HEK293 (cell line): Measurements from ENCODE around the gene HYLS1.

Experiments
- CTCF ChIA-PET: fragments of 350-600 bp; formaldehyde crosslinking; extraction: SDS; loops from one replicate; lab custom pipeline; 2021; ENCODE audit warnings: antibody characterized with exemption; lab: Yijun Ruan, JAX
- POLR2A ChIA-PET: fragments of 300-600 bp; formaldehyde crosslinking; extraction: SDS; loops from one replicate; lab custom pipeline; 2020; ENCODE audit warnings: antibody characterized with exemption, inconsistent platforms; lab: Yijun Ruan, JAX
- H3K27ac ChIP-seq: fragments of 200-500 bp; sonication (Bioruptor generic); 2 replicates; pipeline ENCODE4 v1.5.1; 2014; ENCODE audit warnings: low read depth, low read length, control low read depth, inconsistent platforms; ENCODE audit errors: extremely low read depth
- H3K36me3 ChIP-seq, 2 experiments: fragments of 200-500 bp in 1 of 2; sonication (Bioruptor generic) in 1 of 2; 1 replicate in 1 of 2; 2 replicates in 1 of 2; pipeline ENCODE4 v1.5.1; 2014 to 2017; ENCODE audit warnings: inconsistent platforms in 2 of 2, low read length in 2 of 2; ENCODE audit not compliant: control insufficient read depth in 2 of 2, insufficient read depth in 1 of 2
- H3K4me1 ChIP-seq: fragments of 200-500 bp; sonication (Bioruptor generic); 2 replicates; pipeline ENCODE4 v1.5.1; 2014; ENCODE audit warnings: mild to moderate bottlenecking, low read length, inconsistent platforms; ENCODE audit not compliant: control insufficient read depth, insufficient read depth
- H3K4me3 ChIP-seq: 2 replicates; pipeline ENCODE4 v1.5.1; 2011; ENCODE audit warnings: low read depth, mild to moderate bottlenecking, control low read depth, low read length, moderate library complexity
- H3K9me3 ChIP-seq: fragments of 200-500 bp; sonication (Bioruptor generic); 2 replicates; pipeline ENCODE4 v1.5.1; 2014; ENCODE audit warnings: low read depth, low read length, inconsistent platforms; ENCODE audit not compliant: control insufficient read depth, insufficient read depth
- KLF1 ChIP-seq: fragments of 450-650 bp; formaldehyde crosslinking; IDR thresholded peaks from 2 replicates; pipeline ENCODE4 v1.5.1; 2016; ENCODE audit warnings: missing biosample characterization, missing genetic modification characterization
- OVOL3 ChIP-seq: fragments of 450-650 bp; formaldehyde crosslinking; IDR thresholded peaks from 2 replicates; pipeline ENCODE4 v1.5.1; 2016; ENCODE audit warnings: missing biosample characterization, missing genetic modification characterization
- SP7 ChIP-seq: fragments of 450-650 bp; formaldehyde crosslinking; IDR thresholded peaks from 2 replicates; pipeline ENCODE4 v1.5.1; 2016; ENCODE audit warnings: missing biosample characterization, missing genetic modification characterization
- YY1 ChIP-seq: fragments of 450-650 bp; formaldehyde crosslinking; IDR thresholded peaks from 2 replicates; pipeline ENCODE4 v1.5.1; 2018; ENCODE audit warnings: missing biosample characterization, missing genetic modification characterization
- ZFP3 ChIP-seq: fragments of 450-650 bp; formaldehyde crosslinking; IDR thresholded peaks from 2 replicates; pipeline ENCODE4 v1.5.1; 2016; ENCODE audit warnings: low read depth, missing biosample characterization, missing genetic modification characterization
- ZFP41 ChIP-seq: fragments of 450-650 bp; formaldehyde crosslinking; IDR thresholded peaks from 2 replicates; pipeline ENCODE4 v1.5.1; 2016; ENCODE audit warnings: missing biosample characterization, missing genetic modification characterization, borderline replicate concordance
- ZFP69B ChIP-seq: fragments of 450-650 bp; formaldehyde crosslinking; IDR thresholded peaks from 2 replicates; pipeline ENCODE4 v1.5.1; 2016; ENCODE audit warnings: missing biosample characterization, missing genetic modification characterization
- ZNF112 ChIP-seq: fragments of 450-650 bp; formaldehyde crosslinking; IDR thresholded peaks from 2 replicates; pipeline ENCODE4 v1.5.0; 2017; ENCODE audit warnings: missing biosample characterization, missing genetic modification characterization
- ZNF157 ChIP-seq: fragments of 450-650 bp; formaldehyde crosslinking; IDR thresholded peaks from 2 replicates; pipeline ENCODE4 v1.5.1; 2016; ENCODE audit warnings: missing biosample characterization, missing genetic modification characterization
- ZNF2 ChIP-seq: fragments of 450-650 bp; formaldehyde crosslinking; IDR thresholded peaks from 2 replicates; pipeline ENCODE4 v1.5.1; 2016; ENCODE audit warnings: missing biosample characterization, missing genetic modification characterization
- ZNF202 ChIP-seq: fragments of 450-650 bp; formaldehyde crosslinking; IDR thresholded peaks from 2 replicates; pipeline ENCODE4 v1.5.1; 2016; ENCODE audit warnings: missing biosample characterization, missing genetic modification characterization, borderline replicate concordance
- ZNF214 ChIP-seq: fragments of 450-650 bp; formaldehyde crosslinking; IDR thresholded peaks from 2 replicates; pipeline ENCODE4 v1.5.1; 2017; ENCODE audit warnings: missing biosample characterization, mild to moderate bottlenecking, missing genetic modification characterization, borderline replicate concordance
- ZNF354C ChIP-seq: fragments of 450-650 bp; formaldehyde crosslinking; IDR thresholded peaks from 2 replicates; pipeline ENCODE4 v1.5.1; 2016; ENCODE audit warnings: missing biosample characterization, missing genetic modification characterization, low read depth, borderline replicate concordance
- ZNF544 ChIP-seq: fragments of 450-650 bp; formaldehyde crosslinking; IDR thresholded peaks from 2 replicates; pipeline ENCODE4 v1.5.0; 2017; ENCODE audit warnings: missing biosample characterization, missing genetic modification characterization
- ZNF560 ChIP-seq: fragments of 450-650 bp; formaldehyde crosslinking; IDR thresholded peaks from 2 replicates; pipeline ENCODE4 v1.5.1; 2017; ENCODE audit warnings: missing biosample characterization, missing genetic modification characterization, borderline replicate concordance
- ZNF585B ChIP-seq: fragments of 450-650 bp; formaldehyde crosslinking; IDR thresholded peaks from 2 replicates; pipeline ENCODE4 v1.5.1; 2016; ENCODE audit warnings: missing biosample characterization, missing genetic modification characterization
- ZNF629 ChIP-seq: fragments of 450-650 bp; formaldehyde crosslinking; IDR thresholded peaks from 2 replicates; pipeline ENCODE4 v1.5.1; 2017; ENCODE audit warnings: missing biosample characterization, missing genetic modification characterization
- ZNF664 ChIP-seq: fragments of 450-650 bp; formaldehyde crosslinking; IDR thresholded peaks from 2 replicates; pipeline ENCODE4 v1.5.1; 2016; ENCODE audit warnings: missing biosample characterization, missing genetic modification characterization
- ZNF792 ChIP-seq: fragments of 450-650 bp; formaldehyde crosslinking; IDR thresholded peaks from 2 replicates; pipeline ENCODE4 v1.5.1; 2016; ENCODE audit warnings: missing biosample characterization, missing genetic modification characterization
- ZNF830 ChIP-seq: fragments of 450-650 bp; IDR thresholded peaks from 2 replicates; pipeline ENCODE4 v1.5.0; 2018; ENCODE audit warnings: missing biosample characterization, missing genetic modification characterization, low read depth, mild to moderate bottlenecking, moderate library complexity
- ZNF837 ChIP-seq: fragments of 450-650 bp; formaldehyde crosslinking; IDR thresholded peaks from 2 replicates; pipeline ENCODE4 v1.5.1; 2016; ENCODE audit warnings: missing biosample characterization, missing genetic modification characterization
- ZSCAN30 ChIP-seq: fragments of 450-650 bp; IDR thresholded peaks from 2 replicates; pipeline ENCODE4 v1.5.1; 2018; ENCODE audit warnings: missing biosample characterization, mild to moderate bottlenecking, missing genetic modification characterization, moderate library complexity
- TF ChIP-seq, protein P1 (sequence below): fragments of 450-650 bp; formaldehyde crosslinking; IDR thresholded peaks from 2 replicates; pipeline ENCODE4 v1.5.1; 2016; ENCODE audit warnings: missing biosample characterization, missing genetic modification characterization
- TF ChIP-seq, protein P2 (sequence below): sonication (generic); formaldehyde crosslinking; IDR thresholded peaks from 2 replicates; pipeline ENCODE4 v1.8.1; 2022; ENCODE audit warnings: mild to moderate bottlenecking, moderate library complexity, missing genetic modification reagents
- TF ChIP-seq, protein P3 (sequence below): fragments of 450-650 bp; formaldehyde crosslinking; IDR thresholded peaks from 2 replicates; pipeline ENCODE4 v1.5.1; 2016; ENCODE audit warnings: missing biosample characterization, missing genetic modification characterization

Gene HYLS1

DNA sequence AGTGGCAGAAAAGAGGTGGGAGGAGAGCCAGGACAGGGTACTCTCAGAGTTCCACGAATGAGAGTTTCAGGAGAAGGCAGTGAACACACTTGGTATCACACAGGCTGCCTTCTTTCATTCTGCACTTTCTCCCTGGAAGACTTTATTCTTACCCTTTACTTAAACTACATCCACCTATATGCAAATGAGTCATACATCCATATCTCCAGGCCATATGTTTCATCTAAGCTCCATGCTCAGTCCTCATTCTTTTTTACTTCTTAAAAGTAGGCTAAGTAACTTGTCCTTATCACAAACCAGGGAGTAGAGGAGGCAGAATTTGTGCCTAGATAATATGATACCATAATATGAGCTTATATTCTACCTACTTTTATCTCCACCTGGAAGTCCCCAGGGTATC is 6.2 kb upstream of the HYLS1 start:
- H3K4me3 ChIP-seq: no peak overlapping the region
- POLR2A ChIA-PET: interaction anchor here (0.9 kb wide), 1 partner anchor 260 kb away, joined by 5 read pairs; no protein-coding TSS in a partner anchor
- CTCF ChIA-PET: interaction anchor here (0.6 to 2.5 kb wide), 3 partner anchors 10 to 788 kb away, joined by 3 to 7 read pairs (median 5); no protein-coding TSS in a partner anchor
- H3K27ac ChIP-seq: no peak overlapping the region
- no peaks in the 10 kb centered on the region for H3K36me3 ChIP-seq
- no peaks in the 10 kb centered on the region for H3K4me1 ChIP-seq
- TF ChIP-seq OVOL3 (tag by site-specific recombination) (no peak), ZNF560 (tag by site-specific recombination) (no peak), ZFP69B (no peak), ZNF837 (tag by site-specific recombination) (no peak), YY1 (tag by site-specific recombination) (no peak), ZNF214 (tag by site-specific recombination) (no peak), SP7 (tag by site-specific recombination) (no peak), ZNF830 (tag by site-specific recombination) (no peak), ZNF664 (tag by site-specific recombination) (no peak), ZNF354C (tag by site-specific recombination) (no peak), ZNF112 (tag by site-specific recombination) (no peak), ZNF585B (tag by site-specific recombination) (no peak), ZNF792 (no peak)
- TF ChIP-seq, protein P1, sequence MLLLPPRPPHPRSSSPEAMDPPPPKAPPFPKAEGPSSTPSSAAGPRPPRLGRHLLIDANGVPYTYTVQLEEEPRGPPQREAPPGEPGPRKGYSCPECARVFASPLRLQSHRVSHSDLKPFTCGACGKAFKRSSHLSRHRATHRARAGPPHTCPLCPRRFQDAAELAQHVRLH (tag by site-specific recombination): no peak
- TF ChIP-seq, protein P2, sequence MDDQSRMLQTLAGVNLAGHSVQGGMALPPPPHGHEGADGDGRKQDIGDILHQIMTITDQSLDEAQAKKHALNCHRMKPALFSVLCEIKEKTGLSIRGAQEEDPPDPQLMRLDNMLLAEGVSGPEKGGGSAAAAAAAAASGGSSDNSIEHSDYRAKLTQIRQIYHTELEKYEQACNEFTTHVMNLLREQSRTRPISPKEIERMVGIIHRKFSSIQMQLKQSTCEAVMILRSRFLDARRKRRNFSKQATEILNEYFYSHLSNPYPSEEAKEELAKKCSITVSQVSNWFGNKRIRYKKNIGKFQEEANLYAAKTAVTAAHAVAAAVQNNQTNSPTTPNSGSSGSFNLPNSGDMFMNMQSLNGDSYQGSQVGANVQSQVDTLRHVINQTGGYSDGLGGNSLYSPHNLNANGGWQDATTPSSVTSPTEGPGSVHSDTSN: no peak
- H3K9me3 ChIP-seq: no peaks in the 10 kb centered on the region

DNA sequence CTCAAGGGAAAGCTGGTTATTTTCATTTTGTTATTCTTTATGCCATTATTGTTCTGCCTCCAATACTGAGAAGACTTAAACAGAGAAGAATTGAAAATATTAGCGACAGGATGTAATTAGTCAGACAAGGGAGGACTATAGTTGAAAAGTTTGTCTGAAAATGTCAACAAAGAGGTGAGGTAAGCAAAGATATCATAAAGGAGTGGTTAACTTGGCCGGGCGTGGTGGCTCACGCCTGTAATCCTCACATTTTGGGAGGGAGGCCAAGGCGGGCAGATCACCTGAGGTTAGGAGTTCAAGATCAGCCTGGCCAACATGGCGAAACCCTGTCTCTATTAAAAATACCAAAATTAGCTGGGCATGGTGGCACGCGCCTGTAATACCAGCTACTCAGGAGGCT is 4.1 kb upstream of the HYLS1 start:
- CTCF ChIA-PET: interaction anchor here (0.6 to 0.7 kb wide), 3 partner anchors 87 to 529 kb away, joined by 3 to 7 read pairs (median 3); no protein-coding TSS in a partner anchor
- Histone ChIP-seq H3K36me3 (no peaks in the 10 kb centered on the region), H3K27ac (no peak overlapping the region), H3K4me3 (no peak overlapping the region), H3K4me1 (no peaks in the 10 kb centered on the region), H3K9me3 (no peaks in the 10 kb centered on the region)
- TF ChIP-seq ZNF2 (tag by site-specific recombination) (no peak), ZFP3 (tag by site-specific recombination) (no peak), KLF1 (tag by site-specific recombination) (peak; percentile 63; the same call in 1 of the 2 replicates)
- TF ChIP-seq, protein P3, sequence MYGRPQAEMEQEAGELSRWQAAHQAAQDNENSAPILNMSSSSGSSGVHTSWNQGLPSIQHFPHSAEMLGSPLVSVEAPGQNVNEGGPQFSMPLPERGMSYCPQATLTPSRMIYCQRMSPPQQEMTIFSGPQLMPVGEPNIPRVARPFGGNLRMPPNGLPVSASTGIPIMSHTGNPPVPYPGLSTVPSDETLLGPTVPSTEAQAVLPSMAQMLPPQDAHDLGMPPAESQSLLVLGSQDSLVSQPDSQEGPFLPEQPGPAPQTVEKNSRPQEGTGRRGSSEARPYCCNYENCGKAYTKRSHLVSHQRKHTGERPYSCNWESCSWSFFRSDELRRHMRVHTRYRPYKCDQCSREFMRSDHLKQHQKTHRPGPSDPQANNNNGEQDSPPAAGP (tag by site-specific recombination): 0 out of 2 replicates have a peak, but pooled peaks have one; percentile 36
- POLR2A ChIA-PET: no interaction called here

DNA sequence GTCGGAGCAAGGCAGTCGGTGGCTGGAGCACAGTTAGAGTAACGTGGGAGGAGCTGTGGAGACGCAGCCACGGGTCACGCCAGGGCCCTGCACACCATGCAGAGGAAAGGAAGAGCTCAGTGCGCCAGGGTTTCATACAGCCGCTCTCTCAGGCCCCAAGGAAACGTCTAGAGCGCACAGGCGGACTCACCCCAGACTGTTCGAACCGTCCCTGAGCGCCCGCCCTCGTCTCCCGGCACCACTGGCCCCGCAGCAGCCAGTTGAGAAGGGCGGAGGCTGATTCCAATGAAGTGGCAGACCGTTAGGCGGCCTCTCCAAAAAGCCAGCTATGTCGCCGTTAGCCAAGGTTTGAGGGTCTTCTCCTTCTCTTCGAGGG is 483 bp upstream of the HYLS1 start:
- Histone ChIP-seq H3K4me3 (no peak overlapping the region), H3K27ac (no peak overlapping the region), H3K36me3 (no peaks in the 10 kb centered on the region), H3K4me1 (no peaks in the 10 kb centered on the region), H3K9me3 (no peaks in the 10 kb centered on the region)
- ChIA-PET CTCF (interaction anchor here (1.1 to 1.4 kb wide), 2 partner anchors 8 to 11 kb away, joined by 3 read pairs; no protein-coding TSS in a partner anchor), POLR2A (interaction anchor here (0.7 to 1.7 kb wide), 9 partner anchors 8 to 1140 kb away, joined by 3 to 26 read pairs (median 4); partner anchors contain the start of genes CHEK1 and PUS3)
- TF ChIP-seq ZFP41: no peak
- TF ChIP-seq ZNF544 (tag by site-specific recombination): no peak
- TF ChIP-seq ZNF629 (tag by site-specific recombination): no peak
- no peak for TF ChIP-seq ZSCAN30
- TF ChIP-seq ZNF157: no peak
- no peak for TF ChIP-seq ZNF792
- 0 out of 2 replicates have a peak, but pooled peaks have one; percentile 41 for TF ChIP-seq ZNF202 (tag by site-specific recombination)
